Bronchial epithelial cell (primary cell): ENCODE data around the gene CFAP210. TPM values are rescaled to one million over a fixed set of nuclear protein-coding genes. Genes with fewer than 3 reads are reported as not detected.

Experiments used
- DNase-seq: peaks from one replicate; pipeline ENCODE4 v3.0.0-alpha.2; 2010; ENCODE audit warnings: low read depth
- FAIRE-seq: peaks from 2 replicates; lab custom pipeline; 2011; peaks lifted over from hg19 to GRCh38; lab: Jason Lieb, UNC
- H3K27me3 ChIP-seq: 2 replicates; pipeline ENCODE4 v1.5.1; 2011; ENCODE audit warnings: low read length; ENCODE audit not compliant: control insufficient read depth, insufficient read depth
- H3K36me3 ChIP-seq: 2 replicates; pipeline ENCODE4 v1.5.1; 2011; ENCODE audit warnings: low read length; ENCODE audit not compliant: control insufficient read depth, insufficient read depth
- H3K4me3 ChIP-seq: 2 replicates; pipeline ENCODE4 v1.5.1; 2011; ENCODE audit warnings: mild to moderate bottlenecking, low read depth, low read length, control low read depth
- CTCF ChIP-seq: IDR thresholded peaks from 2 replicates; pipeline ENCODE4 v1.5.1; 2011; ENCODE audit warnings: mild to moderate bottlenecking, moderate library complexity, low read length, control low read depth, inconsistent platforms; ENCODE audit not compliant: insufficient read depth, severe bottlenecking
- total RNA-seq: library from RNA; depleted of rRNA; stranded (reverse); fragments of >200 nt; gene quantifications from 2 replicates; pipeline ENCODE4 v1.2.1, GENCODE V29; 2014

CFAP210 gene
- total RNA-seq, 1 donor from 2014 or later: not detected

DNA sequence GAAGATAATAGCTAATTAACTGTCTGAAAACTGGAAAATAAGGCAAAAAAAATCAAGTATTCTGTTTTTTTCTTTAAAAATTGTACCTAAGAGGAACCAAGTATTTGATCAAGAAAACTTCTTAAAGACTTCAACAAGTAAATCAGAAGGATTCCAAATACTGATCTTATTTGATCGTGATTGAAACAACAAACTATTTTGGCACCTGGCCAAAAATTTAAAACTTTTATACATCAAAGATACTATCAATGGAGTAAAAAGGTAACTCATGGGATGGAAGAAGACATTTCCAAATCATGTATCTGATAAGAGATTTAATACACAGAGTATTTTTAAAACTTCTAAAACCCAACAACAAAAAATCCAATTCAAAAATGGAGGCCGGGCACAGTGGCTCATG is 46.7 kb downstream of the CFAP210 start:
- Histone ChIP-seq H3K36me3 (no peaks in the 10 kb centered on the region), H3K27me3 (no peaks in the 10 kb centered on the region), H3K4me3 (no peak overlapping the region)
- DNase-seq (no peak), FAIRE-seq (no peak)
- TF ChIP-seq CTCF: no peak

DNA sequence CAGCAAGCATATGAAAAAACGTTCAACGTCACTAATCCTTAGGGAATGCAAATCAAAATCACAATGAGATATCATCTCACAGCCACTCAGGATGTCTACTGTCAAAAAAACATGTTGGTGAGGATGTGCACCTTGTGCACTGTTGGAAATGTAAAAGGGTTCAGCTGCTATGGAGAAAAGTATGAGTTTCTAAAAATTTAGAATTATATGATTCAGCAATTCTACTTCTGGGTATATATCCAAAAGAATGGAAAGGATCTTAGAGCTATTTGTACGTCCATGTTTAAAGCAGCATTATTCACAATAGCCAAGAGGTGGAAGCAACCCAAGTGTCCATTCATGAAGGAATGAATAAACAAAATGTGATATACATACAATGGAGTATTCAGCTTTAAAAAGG is 50.0 kb downstream of the CFAP210 start:
- Histone ChIP-seq H3K36me3 (no peaks in the 10 kb centered on the region), H3K4me3 (no peak overlapping the region), H3K27me3 (no peaks in the 10 kb centered on the region)
- TF ChIP-seq CTCF: no peak
- DNase-seq (no peak), FAIRE-seq (no peak)

GRCh38 chr2:169641464-169641863 is 52.7 kb downstream of the CFAP210 start:
- FAIRE-seq (no peak), DNase-seq (no peak)
- no peaks in the 10 kb centered on the region for H3K27me3 ChIP-seq
- no peaks in the 10 kb centered on the region for H3K36me3 ChIP-seq
- no peak overlapping the region for H3K4me3 ChIP-seq
- no peak for TF ChIP-seq CTCF

DNA sequence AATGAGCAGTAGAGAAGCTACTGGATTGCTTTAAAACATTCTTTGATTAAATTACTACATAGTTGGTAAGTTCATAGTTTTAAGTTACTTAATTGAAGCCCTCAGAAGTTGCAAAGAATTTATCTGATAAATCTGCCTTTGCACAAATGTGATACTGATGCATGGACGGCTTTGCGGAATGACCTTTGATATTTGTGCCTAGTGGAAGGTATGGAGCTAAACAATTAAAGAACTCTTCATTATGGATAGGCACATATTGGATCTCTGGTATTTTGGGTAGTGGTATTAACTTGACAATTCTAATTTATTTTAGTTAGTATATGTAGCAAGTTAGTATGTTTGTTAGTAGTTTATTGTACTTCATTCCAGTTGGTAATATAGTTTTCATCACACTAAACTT is 54.1 kb downstream of the CFAP210 start:
- Histone ChIP-seq H3K4me3 (no peak overlapping the region), H3K27me3 (no peaks in the 10 kb centered on the region), H3K36me3 (peaks cover under 1% of the 10 kb centered on the region)
- DNase-seq: no peak
- no peak for TF ChIP-seq CTCF
- no peak for FAIRE-seq

GRCh38 chr2:169637620-169638019 is 56.6 kb downstream of the CFAP210 start:
- H3K27me3 ChIP-seq: no peaks in the 10 kb centered on the region
- DNase-seq (peak; percentile 64), FAIRE-seq (no peak)
- no peak for TF ChIP-seq CTCF
- H3K36me3 ChIP-seq: peaks cover 2% of the 10 kb centered on the region
- no peak overlapping the region for H3K4me3 ChIP-seq

- H3K36me3 ChIP-seq: peaks cover 4% of the 10 kb centered on the region
- no peak for TF ChIP-seq CTCF
- DNase-seq: no peak
- FAIRE-seq: no peak
- no peaks in the 10 kb centered on the region for H3K27me3 ChIP-seq
- H3K4me3 ChIP-seq: no peak overlapping the region
These were observed 57.6 kb downstream of the CFAP210 start for GRCh38 chr2:169636440-169637097.
